PC-9 (cell line): ENCODE data around the gene SMG9. TPM values are rescaled to one million over a fixed set of nuclear protein-coding genes. Genes with fewer than 3 reads are reported as not detected.

Experiments used
- BruUV-seq: library from RNA; stranded (reverse); fragments of 400-500 nt; replicated peaks from 2 replicates; lab custom pipeline; 2021; lab: Mats Ljungman, UMichigan
- CTCF ChIA-PET: fragments of 300-600 bp; sonication (Branson Sonifier 250); formaldehyde crosslinking; loops from one replicate; lab custom pipeline; 2022; ENCODE audit warnings: antibody characterized with exemption; lab: Charles Lee
- POLR2A ChIA-PET: fragments of 300-600 bp; sonication (Branson Sonifier 250); formaldehyde crosslinking; loops from one replicate; lab custom pipeline; 2022; ENCODE audit warnings: antibody characterized with exemption; ENCODE audit not compliant: unreplicated experiment; lab: Charles Lee
- DNase-seq, 2 experiments: peaks; one replicate each; pipeline versions ENCODE4 v3.0.0 to v3.0.0-alpha.2; 2015 to 2022; ENCODE audit warnings: mixed read lengths in 1 of 2
- H2AFZ ChIP-seq: fragments of 200-600 bp; sonication (generic); 2 replicates; pipeline ENCODE4 v1.8.1; 2017; ENCODE audit warnings: antibody characterized with exemption
- H3F3A ChIP-seq: fragments of 200-600 bp; sonication (generic); 2 replicates; pipeline ENCODE4 v1.8.1; 2017; ENCODE audit warnings: antibody characterized with exemption, mild to moderate bottlenecking, low read depth; ENCODE audit not compliant: insufficient read depth
- H3K27ac ChIP-seq: fragments of 200-600 bp; sonication (generic); 2 replicates; pipeline ENCODE4 v1.6.1; 2016; ENCODE audit warnings: mixed run types
- H3K27me3 ChIP-seq: fragments of 200-600 bp; sonication (generic); 2 replicates; pipeline ENCODE4 v1.6.1; 2016; ENCODE audit warnings: low read depth, mixed run types; ENCODE audit not compliant: insufficient read depth
- H3K36me3 ChIP-seq: fragments of 200-600 bp; sonication (generic); 2 replicates; pipeline ENCODE4 v1.6.1; 2016; ENCODE audit warnings: low read depth, mixed run types
- H3K4me1 ChIP-seq: fragments of 200-600 bp; sonication (generic); replicated peaks from 2 replicates; pipeline ENCODE4 v1.6.1; 2016; ENCODE audit warnings: mixed run types; ENCODE audit not compliant: insufficient read depth
- H3K4me2 ChIP-seq: fragments of 200-600 bp; sonication (generic); 2 replicates; pipeline ENCODE4 v1.6.1; 2017; ENCODE audit warnings: mixed run types
- H3K4me3 ChIP-seq: fragments of 200-600 bp; sonication (generic); 2 replicates; pipeline ENCODE4 v1.6.1; 2016; ENCODE audit warnings: mixed run types
- H3K79me2 ChIP-seq: fragments of 200-600 bp; sonication (generic); 2 replicates; pipeline ENCODE4 v1.6.1; 2017; ENCODE audit warnings: low read depth, mixed run types
- H3K9me2 ChIP-seq: fragments of 200-600 bp; sonication (generic); 2 replicates; pipeline ENCODE4 v1.8.1; 2017; ENCODE audit warnings: mild to moderate bottlenecking; ENCODE audit not compliant: insufficient read depth
- H3K9me3 ChIP-seq: fragments of 200-600 bp; sonication (generic); 2 replicates; pipeline ENCODE4 v1.8.1; 2016; ENCODE audit warnings: low read depth; ENCODE audit not compliant: insufficient read depth
- H4K20me1 ChIP-seq: fragments of 200-600 bp; sonication (generic); 2 replicates; pipeline ENCODE4 v1.8.1; 2017; ENCODE audit not compliant: insufficient read depth
- CTCF ChIP-seq: fragments of 200-600 bp; sonication (generic); conservative IDR thresholded peaks from 2 replicates; pipeline ENCODE4 v1.6.1; 2017; ENCODE audit warnings: mixed run types, antibody characterized with exemption, mild to moderate bottlenecking, moderate library complexity
- EZH2 ChIP-seq: fragments of 200-600 bp; sonication (generic); IDR thresholded peaks from 2 replicates; pipeline ENCODE4 v1.8.0; 2017; ENCODE audit warnings: antibody characterized with exemption, low read depth
- intact Hi-C: fragments of 100-400 bp; cut with micrococcal nuclease; formaldehyde crosslinking; loops from one replicate; pipeline ENCODE4 v1.10.0; 2022; ENCODE audit not compliant: unreplicated experiment
- total RNA-seq: library from RNA; stranded (reverse); gene quantifications from 2 replicates; pipeline ENCODE4 v1.2.3, GENCODE V29; 2021

The SMG9 gene
- total RNA-seq, 1 experiment from 2014 or later, result 76.8 TPM

DNA sequence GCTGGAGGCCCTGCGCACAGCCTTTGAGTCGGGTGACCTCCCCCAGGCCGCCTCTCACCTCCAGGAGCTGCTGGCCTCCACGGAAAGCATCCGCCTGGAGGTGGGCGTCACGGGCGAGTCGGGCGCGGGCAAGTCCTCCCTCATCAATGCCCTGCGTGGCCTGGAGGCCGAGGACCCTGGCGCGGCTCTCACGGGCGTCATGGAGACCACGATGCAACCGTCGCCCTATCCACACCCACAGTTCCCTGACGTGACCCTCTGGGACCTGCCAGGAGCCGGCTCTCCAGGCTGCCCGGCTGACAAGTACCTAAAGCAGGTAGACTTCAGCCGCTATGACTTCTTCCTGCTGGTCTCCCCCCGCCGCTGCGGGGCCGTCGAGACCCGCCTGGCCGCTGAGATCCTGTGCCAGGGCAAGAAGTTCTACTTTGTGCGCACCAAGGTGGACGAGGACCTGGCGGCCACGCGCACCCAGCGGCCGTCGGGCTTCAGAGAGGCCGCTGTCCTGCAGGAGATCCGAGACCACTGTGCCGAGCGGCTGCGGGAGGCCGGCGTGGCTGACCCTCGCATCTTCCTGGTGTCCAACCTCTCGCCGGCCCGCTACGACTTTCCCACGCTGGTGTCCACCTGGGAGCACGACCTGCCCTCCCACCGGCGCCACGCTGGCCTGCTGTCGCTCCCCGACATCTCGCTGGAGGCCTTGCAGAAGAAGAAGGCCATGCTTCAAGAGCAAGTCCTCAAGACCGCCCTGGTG, 36.0 kb downstream of the SMG9 start:
- Histone ChIP-seq H3K79me2 (no peaks in the 10 kb centered on the region), H4K20me1 (no peaks in the 10 kb centered on the region), H3K27ac (no peak overlapping the region), H3K9me2 (no peaks in the 10 kb centered on the region), H3K36me3 (no peaks in the 10 kb centered on the region), H3F3A (peaks cover 6% of the 10 kb centered on the region), H2AFZ (no peak overlapping the region), H3K27me3 (no peaks in the 10 kb centered on the region), H3K4me1 (no peaks in the 10 kb centered on the region), H3K4me3 (no peak overlapping the region), H3K4me2 (no peak overlapping the region), H3K9me3 (no peaks in the 10 kb centered on the region)
- ChIA-PET CTCF (no interaction called here), POLR2A (no interaction called here)
- intact Hi-C loops, result no loop called here
- TF ChIP-seq EZH2 (no peak), CTCF (no peak)
- BruUV-seq, result no TSS peak
- no peak for DNase-seq

- no peak for TF ChIP-seq CTCF
- no peak for TF ChIP-seq EZH2
- Histone ChIP-seq H3F3A (peaks cover 21% of the 10 kb centered on the region), H4K20me1 (no peaks in the 10 kb centered on the region), H3K9me2 (no peaks in the 10 kb centered on the region), H2AFZ (no peak within 1 kb of the TSS), H3K4me3 (no peak within 1 kb of the TSS), H3K27me3 (no peaks in the 10 kb centered on the region), H3K9me3 (no peaks in the 10 kb centered on the region), H3K36me3 (no peaks in the 10 kb centered on the region), H3K4me2 (no peak within 1 kb of the TSS), H3K79me2 (no peaks in the 10 kb centered on the region), H3K27ac (no peak within 1 kb of the TSS), H3K4me1 (peaks cover 14% of the 10 kb centered on the region; the same call in 1 of the 2 replicates)
- BruUV-seq, result no TSS peak
- ChIA-PET CTCF (no interaction called here), POLR2A (no interaction called here)
- DNase-seq, result no peak
- intact Hi-C loops, result no loop called here
These were observed 39.0 kb downstream of the SMG9 start, which contains the start of gene IRGC for GRCh38 chr19:43715776-43716175. IRGC (plus strand) TSS chr19:43716076; CDS start chr19:43718559, 2,483 bp downstream.

GRCh38 chr19:43713208-43713607, 41.6 kb downstream of the SMG9 start:
- Histone ChIP-seq H3K27me3 (no peaks in the 10 kb centered on the region), H3K79me2 (no peaks in the 10 kb centered on the region), H3F3A (peaks cover 21% of the 10 kb centered on the region), H4K20me1 (no peaks in the 10 kb centered on the region), H3K4me2 (no peak overlapping the region), H3K36me3 (no peaks in the 10 kb centered on the region), H2AFZ (no peak overlapping the region), H3K27ac (no peak overlapping the region), H3K9me2 (no peaks in the 10 kb centered on the region), H3K4me3 (no peak overlapping the region), H3K4me1 (peaks cover 14% of the 10 kb centered on the region; the same call in 1 of the 2 replicates), H3K9me3 (0 out of 2 replicates have a peak, but pooled peaks cover 4% of the 10 kb centered on the region)
- no TSS peak for BruUV-seq
- DNase-seq, result no peak
- no peak for TF ChIP-seq EZH2
- TF ChIP-seq CTCF, result no peak
- intact Hi-C loops, result no loop called here
- POLR2A ChIA-PET, result no interaction called here
- CTCF ChIA-PET, result interaction anchor here (0.5 kb wide), 1 partner anchor 38 kb away, joined by 3 read pairs; no protein-coding TSS in a partner anchor
